NCI-H1436 (cell line): ENCODE results near the gene PAQR4.

Source experiments
- DNase-seq: peaks from one replicate; lab custom pipeline; 2025; lab: John Stamatoyannopoulos, UW

Gene PAQR4

DNA sequence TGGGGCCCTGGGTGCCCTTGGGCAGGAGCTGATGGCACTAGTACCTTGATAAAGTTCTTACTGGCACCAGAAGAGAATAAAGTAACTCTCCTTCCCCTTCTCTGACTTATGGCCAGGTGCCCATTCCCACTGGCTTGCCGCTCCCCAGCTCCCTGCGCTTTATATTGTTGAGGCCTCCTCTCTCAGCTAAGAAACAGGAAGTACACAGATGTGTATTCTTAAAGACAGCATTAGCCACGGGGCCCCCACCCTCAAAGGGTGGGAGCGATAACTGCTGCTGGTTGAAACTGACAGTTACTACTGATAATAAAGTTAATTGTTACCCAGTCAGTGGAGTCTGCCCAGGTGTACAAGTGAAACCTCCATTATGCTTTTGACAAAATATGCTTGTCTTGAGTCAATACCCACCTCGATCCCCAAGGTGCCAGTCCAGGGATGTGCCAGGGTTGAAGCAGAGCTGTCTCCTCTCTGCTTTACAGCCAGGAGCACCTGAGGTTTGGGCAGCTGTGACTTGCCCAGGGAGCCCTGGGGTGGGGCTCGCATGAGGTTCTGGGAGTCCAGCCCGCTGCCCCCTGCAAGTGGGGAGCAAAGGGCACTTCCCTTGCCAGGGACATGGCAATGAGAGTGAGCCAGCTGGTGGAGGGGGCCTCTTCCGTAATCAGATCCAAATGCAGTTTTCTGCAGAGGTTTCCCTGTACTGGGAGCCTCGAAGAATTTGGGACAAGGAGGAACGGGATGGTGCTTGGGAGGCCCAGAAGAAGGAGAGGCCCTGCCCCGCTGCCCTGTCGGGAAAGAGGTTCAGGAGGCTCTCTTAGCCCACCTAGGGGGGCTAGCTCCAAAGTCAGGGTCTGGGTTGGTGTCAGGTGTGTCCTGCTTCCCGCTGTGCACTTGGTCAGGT, 38.2 kb downstream of the PAQR4 start:
- DNase-seq, result no peak

DNA sequence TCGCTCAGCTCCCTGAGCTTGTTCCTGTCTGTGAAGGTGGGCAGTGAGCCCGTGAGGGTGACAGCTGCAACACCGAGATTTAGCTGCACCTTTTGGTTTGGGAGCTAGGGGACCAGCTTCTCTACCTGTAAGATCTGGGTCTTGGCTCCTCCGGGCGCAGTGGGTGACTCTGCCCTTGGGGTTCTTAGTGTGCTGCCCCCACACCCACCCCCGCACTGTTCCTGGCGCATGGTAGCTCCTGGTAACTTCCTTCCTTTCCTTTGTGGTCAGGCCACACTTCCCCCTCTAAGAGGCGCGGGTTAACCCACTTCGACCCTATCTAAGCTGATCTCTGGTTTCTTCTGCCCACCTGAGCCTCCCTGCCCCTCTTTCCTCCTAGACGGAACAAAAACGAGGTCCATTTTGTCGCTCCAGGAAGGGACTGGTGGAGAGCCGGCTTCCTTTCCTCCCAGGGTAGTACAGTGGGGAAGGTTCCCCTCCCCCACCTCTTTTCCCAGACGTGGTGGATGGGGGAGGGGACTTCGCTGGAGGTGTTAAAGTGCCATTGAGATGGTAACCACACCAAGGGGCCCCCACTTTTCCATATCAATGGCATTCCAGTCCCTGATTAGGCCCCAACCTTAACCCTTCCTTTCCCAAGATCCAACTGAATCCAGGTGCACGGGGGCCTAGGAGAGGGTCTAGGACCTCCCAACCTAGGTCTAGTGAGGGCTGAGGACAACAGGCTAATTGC, 39.0 kb downstream of the PAQR4 start:
- no peak for DNase-seq

DNA sequence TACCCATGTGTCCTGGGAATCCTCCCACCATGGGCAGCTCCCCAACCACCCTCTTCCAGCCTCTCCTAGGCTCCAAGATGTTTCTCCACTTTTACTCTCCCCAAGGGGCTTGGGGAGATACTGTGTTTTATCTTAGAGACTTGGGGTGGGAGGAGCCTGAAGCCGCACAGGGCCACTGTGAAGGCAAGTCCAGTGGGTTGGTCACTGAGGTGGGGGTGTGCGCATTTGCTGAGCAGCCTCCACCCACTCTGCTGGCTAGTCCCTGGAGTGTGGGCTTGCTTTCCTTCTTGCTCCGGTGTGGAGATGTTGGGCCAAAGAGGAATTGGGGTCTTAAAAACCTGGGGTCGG, 39.5 kb downstream of the PAQR4 start:
- DNase-seq, result no peak

DNA sequence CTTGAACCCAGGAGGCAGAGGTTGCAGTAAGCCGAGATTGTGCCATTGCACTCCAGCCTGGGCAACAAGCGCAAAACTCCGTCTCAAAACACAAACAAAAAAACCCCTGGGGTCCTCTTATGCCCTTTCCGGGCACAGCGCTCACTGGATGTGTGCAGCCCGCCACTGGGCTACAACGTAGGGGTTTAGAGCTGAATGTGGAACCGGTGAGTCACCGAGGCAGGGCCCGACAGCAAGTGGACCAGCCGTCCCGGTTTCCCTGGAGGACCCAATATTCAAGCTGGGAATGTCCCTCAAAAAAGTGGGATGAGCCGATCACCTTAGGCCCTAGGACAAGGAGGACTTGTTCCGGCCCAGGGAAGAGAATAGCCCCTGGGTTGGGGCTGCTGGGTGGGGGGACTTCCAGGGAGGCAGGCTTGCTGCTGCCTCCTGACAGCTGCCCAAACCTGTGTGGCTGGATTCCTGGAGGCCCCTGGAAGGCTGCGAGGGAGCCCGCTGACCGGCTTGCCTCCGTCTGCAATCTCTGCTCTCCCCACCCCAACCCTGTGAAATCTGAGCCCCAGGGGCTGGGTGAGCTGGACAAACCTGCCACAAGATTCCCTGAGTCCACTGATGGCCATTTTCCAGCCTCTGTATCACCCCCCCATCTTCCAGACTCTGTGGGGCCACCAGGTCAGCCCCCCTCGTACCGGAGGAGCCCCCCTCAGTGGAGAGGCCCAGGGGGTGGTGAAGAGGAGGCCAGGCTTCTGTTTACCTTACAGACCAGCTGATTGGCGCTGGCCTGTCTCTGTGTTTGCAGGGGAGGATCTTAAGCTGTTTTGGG, 40.6 kb downstream of the PAQR4 start:
- peak; percentile 17 for DNase-seq

DNA sequence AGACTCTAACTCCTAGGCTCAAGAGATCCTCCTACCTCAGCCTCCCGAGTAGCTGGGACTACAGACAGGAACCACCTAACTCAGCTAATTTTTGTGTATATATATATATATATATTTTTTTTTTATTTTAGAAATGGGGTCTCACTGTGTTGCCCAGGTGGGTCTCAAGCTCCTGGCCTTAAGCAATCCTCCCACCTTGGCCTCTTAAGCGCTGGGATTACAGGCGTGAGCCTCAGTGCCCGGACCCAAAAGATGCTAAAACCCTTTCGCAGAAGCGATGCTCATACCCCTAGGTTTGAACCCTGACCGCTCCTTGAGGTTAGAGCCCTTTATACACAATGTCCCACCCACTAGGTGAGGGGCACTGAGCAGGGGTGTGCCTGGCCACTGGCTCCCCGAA, 41.4 kb downstream of the PAQR4 start:
- DNase-seq, result no peak

DNA sequence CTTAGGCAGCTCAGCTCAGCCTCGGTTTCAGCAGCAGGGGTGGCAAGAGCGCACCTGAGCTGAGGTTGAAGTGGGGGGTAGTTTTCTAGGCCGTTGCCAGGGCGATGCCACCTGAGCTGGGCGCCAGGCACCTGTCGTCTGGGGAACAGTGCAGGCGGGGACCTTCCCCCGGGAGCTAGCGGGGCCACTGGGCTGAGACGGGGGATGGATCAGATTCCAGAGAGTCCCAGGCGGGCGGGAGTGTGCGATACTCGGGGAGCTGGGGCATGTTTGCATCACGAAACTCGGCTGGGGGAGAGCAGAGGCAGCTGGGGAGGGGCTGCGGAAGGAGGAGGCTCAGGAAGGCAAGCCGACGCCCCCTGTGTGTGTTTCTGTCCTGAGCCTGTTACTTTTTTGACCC, 43.1 kb downstream of the PAQR4 start:
- DNase-seq, result peak; percentile 91

DNA sequence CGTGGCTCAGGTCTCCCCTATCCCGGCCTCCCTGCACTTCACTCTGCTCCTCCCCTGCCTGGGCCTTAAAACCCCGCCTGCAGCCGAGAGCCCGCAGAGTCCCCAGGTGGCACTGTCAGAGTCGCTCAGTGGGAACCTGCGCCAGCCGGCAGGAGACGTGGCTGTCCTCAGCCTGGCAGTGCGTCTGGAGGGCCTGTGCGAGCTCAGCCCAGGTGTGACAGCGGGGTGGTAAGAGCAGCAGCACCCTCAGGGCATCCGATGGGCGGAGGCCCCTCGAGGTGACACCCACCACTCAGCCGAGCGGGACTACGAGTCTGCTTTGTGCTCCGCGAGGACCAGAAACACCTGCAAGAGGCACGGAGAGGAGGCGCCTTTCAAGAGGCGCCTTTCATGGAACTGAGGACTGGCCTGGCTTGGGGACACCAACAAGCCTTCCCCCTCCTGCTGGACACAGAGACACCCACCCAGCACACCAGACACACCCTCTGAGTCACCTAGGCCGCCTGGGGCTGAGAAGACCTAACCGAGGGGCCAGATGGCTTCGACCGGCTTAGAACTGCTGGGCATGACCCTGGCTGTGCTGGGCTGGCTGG, 43.8 kb downstream of the PAQR4 start, which contains the start of gene CLDN9:
CLDN9 (plus strand) TSS at position 96 of the 593 bp plus-strand sequence; CDS start at position 536, 440 bp downstream.
- DNase-seq, result peak; percentile 84

DNA sequence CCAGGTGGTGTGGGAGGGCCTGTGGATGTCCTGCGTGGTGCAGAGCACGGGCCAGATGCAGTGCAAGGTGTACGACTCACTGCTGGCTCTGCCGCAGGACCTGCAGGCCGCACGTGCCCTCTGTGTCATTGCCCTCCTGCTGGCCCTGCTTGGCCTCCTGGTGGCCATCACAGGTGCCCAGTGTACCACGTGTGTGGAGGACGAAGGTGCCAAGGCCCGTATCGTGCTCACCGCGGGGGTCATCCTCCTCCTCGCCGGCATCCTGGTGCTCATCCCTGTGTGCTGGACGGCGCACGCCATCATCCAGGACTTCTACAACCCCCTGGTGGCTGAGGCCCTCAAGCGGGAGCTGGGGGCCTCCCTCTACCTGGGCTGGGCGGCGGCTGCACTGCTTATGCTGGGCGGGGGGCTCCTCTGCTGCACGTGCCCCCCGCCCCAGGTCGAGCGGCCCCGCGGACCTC, 44.4 kb downstream of the PAQR4 start:
- no peak for DNase-seq

DNA sequence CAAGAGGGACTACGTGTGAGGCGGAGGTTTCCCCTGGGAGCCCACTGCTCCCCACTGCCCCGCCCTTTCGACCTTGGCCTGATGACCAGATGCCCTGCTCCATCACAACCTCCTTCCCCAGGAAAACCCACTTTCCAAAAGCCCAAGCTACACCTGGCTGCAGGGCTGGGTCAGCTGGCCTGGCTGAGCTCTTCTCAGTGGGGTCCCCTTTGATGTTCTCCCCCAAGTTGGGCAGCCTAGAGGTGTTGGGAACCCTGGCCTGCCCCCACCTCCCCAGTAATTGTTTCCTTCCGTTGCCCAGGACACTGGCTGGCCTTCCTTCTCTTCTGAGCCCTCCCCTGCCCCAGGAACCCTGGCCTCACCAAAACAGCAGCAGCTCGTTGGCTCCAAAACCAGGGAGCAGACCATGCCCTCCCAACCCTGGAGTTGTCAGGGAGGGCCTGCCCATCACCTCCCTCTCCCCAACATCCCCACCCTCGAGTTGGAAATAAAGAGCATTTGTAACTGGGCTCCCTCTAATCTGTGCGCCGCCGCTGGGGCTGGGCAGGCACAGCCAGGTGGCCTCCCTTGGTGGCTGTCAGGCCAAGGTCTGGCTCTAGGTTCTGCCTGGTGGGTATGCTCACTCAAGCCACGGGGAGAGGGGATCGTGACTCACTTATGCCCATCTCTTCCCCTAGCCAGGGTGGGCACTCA, 45.0 kb downstream of the PAQR4 start:
- DNase-seq, result no peak

DNA sequence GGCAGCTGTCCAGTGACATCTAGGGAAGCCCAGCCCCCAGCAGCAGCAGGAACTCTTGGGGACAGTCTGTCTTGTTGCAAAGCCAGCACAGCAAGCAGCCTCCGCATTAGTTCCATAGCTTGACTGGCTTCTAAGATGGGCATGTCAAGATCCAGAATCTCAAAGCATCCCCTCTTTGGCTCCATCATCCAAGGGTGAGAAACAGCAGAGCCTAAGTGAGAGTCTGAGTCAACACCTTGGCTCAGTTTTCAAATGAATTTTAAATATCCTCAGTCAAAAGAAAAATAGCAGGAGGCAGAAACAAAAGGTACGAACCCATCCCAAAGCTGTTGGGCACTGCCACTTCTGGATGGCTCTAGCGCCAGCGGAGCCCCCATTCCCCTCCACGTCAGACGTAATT, 45.8 kb downstream of the PAQR4 start:
- DNase-seq, result no peak

DNA sequence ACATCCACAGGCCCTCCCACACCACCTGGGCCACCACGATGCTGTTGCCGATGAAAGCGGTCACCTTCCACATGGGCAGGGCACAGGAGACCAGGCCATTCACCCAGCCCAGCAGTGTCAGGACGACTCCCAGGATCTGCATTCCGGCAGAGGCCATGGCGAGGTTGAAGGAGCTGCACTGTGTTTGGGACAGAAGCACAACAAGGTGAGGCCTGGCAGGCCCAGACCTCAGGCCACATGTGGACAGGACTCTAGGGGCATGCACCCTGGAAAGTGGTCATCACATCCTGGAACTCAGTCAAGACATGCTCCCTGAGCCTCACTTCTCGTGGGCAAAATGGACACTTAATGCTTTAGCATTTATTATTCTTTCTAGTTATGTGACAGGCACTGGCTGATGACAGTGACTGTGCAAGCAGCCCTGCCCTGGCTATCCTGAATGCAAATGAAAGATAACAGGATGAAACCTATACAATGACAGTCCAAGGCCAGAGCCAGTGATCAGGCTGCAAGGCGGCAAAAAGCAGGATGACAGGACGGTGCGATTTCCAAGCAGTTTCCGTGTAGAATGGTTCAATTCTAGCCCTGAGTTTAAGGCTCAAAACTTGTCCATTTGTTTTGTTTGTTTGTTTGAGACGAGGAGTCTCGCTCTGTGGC, 46.8 kb downstream of the PAQR4 start:
- no peak for DNase-seq

DNA sequence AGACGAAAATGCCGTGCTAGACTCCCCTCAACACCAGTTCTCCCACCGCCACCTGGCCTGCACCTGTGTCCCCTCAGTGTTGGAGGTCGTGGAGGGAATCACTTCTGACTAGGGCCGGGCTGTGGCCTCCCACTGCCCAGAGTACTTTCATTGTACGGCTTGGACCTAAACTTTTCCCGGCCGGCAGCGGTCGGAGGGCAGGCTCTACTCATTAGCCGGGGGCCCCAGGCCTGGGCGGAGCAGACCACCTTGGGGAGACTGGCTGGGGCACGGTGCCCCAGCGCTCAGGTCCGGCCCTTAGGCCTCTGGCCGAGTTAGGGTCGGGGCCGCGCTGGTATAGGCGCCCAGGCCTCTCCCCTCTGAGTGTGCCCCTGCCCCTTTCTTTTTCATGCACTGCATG, 48.2 kb downstream of the PAQR4 start:
- DNase-seq, result no peak

DNA sequence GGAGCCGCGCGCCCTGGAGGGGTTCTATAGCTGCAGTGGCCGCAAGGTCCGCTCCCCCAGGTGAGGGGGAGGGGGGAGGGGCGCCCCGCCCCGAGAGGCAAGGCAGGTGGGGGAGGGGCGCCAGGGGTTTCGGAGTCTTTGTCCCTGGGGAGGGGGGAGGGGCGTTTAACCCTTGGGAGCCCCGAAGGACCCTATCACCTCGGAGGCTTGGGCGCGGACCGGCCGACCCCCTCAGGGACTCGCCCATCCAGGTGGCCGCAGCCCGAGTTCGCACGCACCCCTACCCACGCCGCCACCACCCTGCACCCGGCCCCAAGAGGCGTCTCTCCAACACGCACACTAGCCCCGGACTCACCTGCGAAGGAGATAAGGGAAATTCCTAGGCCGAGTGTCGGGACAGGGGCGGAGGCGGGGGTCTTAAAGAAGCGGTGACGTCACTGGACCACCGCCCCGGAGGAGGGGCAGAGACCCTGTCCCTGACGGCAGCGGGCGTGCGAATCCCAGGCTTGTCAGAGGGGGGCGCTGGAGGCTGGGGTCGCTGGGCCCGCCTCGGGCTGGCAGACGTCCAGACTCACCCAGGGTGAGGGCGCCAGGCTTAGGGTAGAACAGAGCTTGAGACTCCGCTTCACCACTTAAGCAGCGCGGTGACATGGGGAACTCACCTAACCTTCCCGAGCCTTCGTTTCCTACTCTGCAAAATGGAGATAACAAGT, 48.8 kb downstream of the PAQR4 start, which contains the start of gene CLDN6:
CLDN6 (minus strand) TSS at position 390 of the 713 bp plus-strand sequence. CDS start 2,162 bp downstream, outside the sequence.
- DNase-seq, result no peak

DNA sequence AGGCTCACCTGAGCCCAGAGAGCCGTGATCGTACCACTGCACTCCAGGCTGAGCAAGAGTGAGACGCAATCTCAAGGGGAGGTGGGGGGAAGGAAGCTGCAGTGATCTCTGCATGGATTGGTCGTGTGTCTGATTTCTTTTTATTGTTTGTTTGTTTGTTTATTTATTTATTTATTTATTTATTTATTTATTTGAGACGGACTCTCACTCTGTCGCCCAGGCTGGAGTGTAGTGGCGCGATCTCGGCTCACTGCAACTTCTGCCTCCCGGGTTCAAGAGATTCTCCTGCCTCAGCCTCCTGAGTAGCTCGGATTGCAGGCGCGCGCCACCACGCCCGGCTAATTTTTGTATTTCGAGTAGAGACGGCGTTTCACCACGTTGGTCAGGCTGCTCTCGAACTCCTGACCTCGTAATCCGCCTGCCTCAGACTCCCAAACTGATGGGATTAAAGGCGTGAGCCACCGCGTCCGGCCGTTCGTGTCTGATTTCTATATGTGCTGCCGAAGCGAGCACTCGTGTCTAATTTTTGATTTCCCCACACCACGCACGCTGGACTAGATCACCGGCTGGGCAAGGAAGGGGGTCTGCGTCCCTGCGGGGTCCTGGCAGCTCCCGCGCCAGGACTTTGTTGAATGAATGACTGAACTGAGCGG, 50.6 kb downstream of the PAQR4 start:
- no peak for DNase-seq

DNA sequence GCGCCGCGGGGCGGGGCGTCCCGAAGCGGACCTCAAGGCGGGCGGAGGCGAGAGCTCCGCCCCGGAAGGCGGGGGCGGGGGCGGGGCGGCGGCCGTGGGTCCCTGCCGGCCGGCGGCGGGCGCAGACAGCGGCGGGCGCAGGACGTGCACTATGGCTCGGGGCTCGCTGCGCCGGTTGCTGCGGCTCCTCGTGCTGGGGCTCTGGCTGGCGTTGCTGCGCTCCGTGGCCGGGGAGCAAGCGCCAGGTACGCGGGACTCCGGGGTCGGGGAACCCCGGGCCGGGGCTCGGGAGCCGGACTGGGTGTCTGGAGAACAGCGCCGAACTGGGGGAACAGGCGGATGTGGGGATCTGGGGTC, 51.1 kb downstream of the PAQR4 start, which contains the start of gene TNFRSF12A:
TNFRSF12A (plus strand) TSS at position 122 of the 357 bp plus-strand sequence; CDS start at position 152, 30 bp downstream.
- peak; percentile 74 for DNase-seq

DNA sequence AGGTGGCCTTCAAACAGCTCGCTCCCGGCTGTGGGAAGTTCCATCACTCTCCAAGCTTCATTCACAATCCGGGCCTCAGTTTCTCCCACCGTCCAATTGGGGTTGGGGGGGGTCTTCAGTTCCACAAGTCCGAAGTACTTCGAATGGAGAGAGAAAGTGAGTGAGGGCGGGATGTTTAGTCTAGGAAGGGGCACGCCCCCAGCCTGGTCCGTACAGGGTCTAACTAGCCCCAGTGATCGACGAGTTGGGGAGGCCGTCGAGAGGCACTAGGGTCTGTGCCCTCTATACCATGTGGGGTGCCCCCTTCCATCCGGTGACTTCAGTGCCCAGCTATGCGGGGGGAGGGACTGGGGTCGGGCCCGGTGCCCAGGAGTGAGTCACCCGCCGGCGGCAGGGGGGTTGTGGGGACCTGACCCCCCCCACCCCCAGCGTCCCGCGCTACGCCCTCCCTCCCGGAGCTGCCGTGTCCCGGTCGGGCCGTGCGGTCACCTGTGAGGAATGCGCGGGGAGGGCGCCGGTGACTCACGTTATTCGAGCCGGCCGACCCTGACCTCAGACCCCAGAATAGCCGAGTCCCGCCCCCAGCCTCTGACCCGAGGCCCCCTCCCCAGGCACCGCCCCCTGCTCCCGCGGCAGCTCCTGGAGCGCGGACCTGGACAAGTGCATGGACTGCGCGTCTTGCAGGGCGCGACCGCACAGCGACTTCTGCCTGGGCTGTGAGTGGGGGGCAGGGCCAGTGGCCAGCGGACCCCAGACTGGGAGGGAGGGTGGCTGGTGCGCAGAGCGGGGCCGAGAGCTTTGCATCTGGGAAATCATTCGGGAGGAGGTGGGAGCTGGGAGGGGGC, 51.7 kb downstream of the PAQR4 start:
- DNase-seq, result no peak

DNA sequence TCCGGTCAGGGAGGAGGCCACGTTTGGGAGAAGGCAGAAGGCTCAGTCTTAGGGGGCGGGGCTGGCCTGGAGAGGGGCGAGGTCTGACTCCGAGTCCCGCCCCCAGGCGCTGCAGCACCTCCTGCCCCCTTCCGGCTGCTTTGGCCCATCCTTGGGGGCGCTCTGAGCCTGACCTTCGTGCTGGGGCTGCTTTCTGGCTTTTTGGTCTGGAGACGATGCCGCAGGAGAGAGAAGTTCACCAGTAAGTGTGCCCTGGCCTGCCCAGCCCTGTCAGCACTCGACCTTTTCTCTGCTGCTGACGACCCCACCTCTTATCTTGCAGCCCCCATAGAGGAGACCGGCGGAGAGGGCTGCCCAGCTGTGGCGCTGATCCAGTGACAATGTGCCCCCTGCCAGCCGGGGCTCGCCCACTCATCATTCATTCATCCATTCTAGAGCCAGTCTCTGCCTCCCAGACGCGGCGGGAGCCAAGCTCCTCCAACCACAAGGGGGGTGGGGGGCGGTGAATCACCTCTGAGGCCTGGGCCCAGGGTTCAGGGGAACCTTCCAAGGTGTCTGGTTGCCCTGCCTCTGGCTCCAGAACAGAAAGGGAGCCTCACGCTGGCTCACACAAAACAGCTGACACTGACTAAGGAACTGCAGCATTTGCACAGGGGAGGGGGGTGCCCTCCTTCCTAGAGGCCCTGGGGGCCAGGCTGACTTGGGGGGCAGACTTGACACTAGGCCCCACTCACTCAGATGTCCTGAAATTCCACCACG, 52.5 kb downstream of the PAQR4 start:
- DNase-seq, result peak; percentile 54
